ENCODE data around the gene TBL1X.

The TBL1X gene

GRCh38 chrX:9604908-9605306 lies 140.0 kb downstream of the TBL1X start:
- no peak for DNase-seq (ENCODE audit: low read depth)
- TF ChIP-seq CTCF (IDR thresholded peaks at IDR 0.05; ENCODE audit: insufficient read depth, low read depth, low read length, missing control alignments) = no peak

GRCh38 chrX:9605484-9605883 lies 140.6 kb downstream of the TBL1X start:
- no peak for TF ChIP-seq CTCF (IDR thresholded peaks at IDR 0.05; ENCODE audit: insufficient read depth, low read depth, low read length, missing control alignments)
- H3K4me3 ChIP-seq (ENCODE audit: low read length) = no peak overlapping the region
- no peak for DNase-seq (ENCODE audit: low read depth)

More at GRCh38 chrX:9604908-9605306, 140.0 kb downstream of the TBL1X start:
- H3K4me3 ChIP-seq (ENCODE audit: low read length) = no peak overlapping the region

DNA sequence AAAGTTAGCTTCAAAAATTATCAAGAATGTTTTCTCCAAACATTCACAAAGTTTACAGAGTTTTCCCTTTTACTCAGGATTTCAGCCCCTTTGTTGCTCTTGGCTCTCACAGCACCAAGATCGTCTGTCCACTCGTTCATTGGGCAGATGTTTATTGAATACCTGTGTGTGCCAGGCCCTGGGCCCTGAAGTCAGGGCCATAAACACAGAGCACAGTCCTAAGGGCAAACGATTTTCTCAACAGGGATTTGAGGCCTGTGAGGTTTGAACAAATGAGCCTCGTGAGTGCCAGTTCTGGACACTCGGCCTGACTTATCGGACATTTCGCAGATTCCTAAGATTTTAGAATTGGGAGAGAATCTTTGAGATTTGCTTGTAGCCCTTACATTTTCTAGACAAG lies 142.1 kb downstream of the TBL1X start:
- H3K4me3 ChIP-seq (ENCODE audit: low read length) = no peak overlapping the region
- DNase-seq (ENCODE audit: low read depth) = no peak
- no peak for TF ChIP-seq CTCF (IDR thresholded peaks at IDR 0.05; ENCODE audit: insufficient read depth, low read depth, low read length, missing control alignments)

- no peak for TF ChIP-seq CTCF (IDR thresholded peaks at IDR 0.05; ENCODE audit: insufficient read depth, low read depth, low read length, missing control alignments)
- no peak for DNase-seq (ENCODE audit: low read depth)
- no peak overlapping the region for H3K4me3 ChIP-seq (ENCODE audit: low read length)
Measured at GRCh38 chrX:9609499-9609898, 144.6 kb downstream of the TBL1X start.

- no peak for DNase-seq (ENCODE audit: low read depth)
- TF ChIP-seq CTCF (IDR thresholded peaks at IDR 0.05; ENCODE audit: insufficient read depth, low read depth, low read length, missing control alignments) = no peak
- H3K4me3 ChIP-seq (ENCODE audit: low read length) = no peak overlapping the region
Measured at GRCh38 chrX:9609987-9610386, 145.1 kb downstream of the TBL1X start.

GRCh38 chrX:9610771-9611392 lies 146.0 kb downstream of the TBL1X start:
- TF ChIP-seq CTCF (IDR thresholded peaks at IDR 0.05; ENCODE audit: insufficient read depth, low read depth, low read length, missing control alignments) = no peak
- H3K4me3 ChIP-seq (ENCODE audit: low read length) = no peak overlapping the region
- DNase-seq (ENCODE audit: low read depth) = peak; percentile 8

Measured in epithelial cell of esophagus (primary cell).